Mesendoderm (in vitro differentiated cells): ENCODE results near the gene TBL3.

Experiments
- DNase-seq: peaks from one replicate; pipeline ENCODE4 v3.0.0; 2013
- H2AK5ac ChIP-seq: 2 replicates; pipeline ENCODE4 v1.6.1; 2013; ENCODE audit warnings: low read length, inconsistent platforms
- H2BK120ac ChIP-seq: 2 replicates; pipeline ENCODE4 v1.6.1; 2013; ENCODE audit warnings: low read depth, mild to moderate bottlenecking, low read length, moderate library complexity, mixed read lengths
- H2BK15ac ChIP-seq: replicated peaks from 2 replicates; pipeline ENCODE4 v1.6.1; 2013; ENCODE audit warnings: low read depth, mild to moderate bottlenecking, moderate library complexity
- H2BK5ac ChIP-seq: 2 replicates; pipeline ENCODE4 v1.6.1; 2013; ENCODE audit warnings: low read length, inconsistent platforms
- H3K18ac ChIP-seq: 2 replicates; pipeline ENCODE4 v1.6.1; 2013; ENCODE audit warnings: mild to moderate bottlenecking, low read length, mixed read lengths
- H3K23ac ChIP-seq: one replicate; pipeline ENCODE4 v1.6.1; 2013; ENCODE audit warnings: low read length
- H3K27ac ChIP-seq: 2 replicates; pipeline ENCODE4 v1.5.1; 2013; ENCODE audit warnings: low read depth, mild to moderate bottlenecking, inconsistent platforms, low read length, moderate library complexity
- H3K27me3 ChIP-seq: 2 replicates; pipeline ENCODE4 v1.6.1; 2013; ENCODE audit warnings: low read length, control low read depth, mild to moderate bottlenecking, inconsistent platforms; ENCODE audit not compliant: insufficient read depth, poor library complexity
- H3K36me3 ChIP-seq: 2 replicates; pipeline ENCODE4 v1.6.1; 2013; ENCODE audit warnings: low read length, inconsistent platforms; ENCODE audit not compliant: control insufficient read depth, insufficient read depth
- H3K4ac ChIP-seq: one replicate; pipeline ENCODE4 v1.6.1; 2013; ENCODE audit warnings: low read depth, mild to moderate bottlenecking, low read length, moderate library complexity
- H3K4me1 ChIP-seq: 2 replicates; pipeline ENCODE4 v1.6.1; 2013; ENCODE audit warnings: low read depth, low read length, inconsistent platforms; ENCODE audit not compliant: control insufficient read depth
- H3K4me2 ChIP-seq: 2 replicates; pipeline ENCODE4 v1.6.1; 2013; ENCODE audit warnings: low read length
- H3K4me3 ChIP-seq: 2 replicates; pipeline ENCODE4 v1.5.1; 2013; ENCODE audit warnings: mild to moderate bottlenecking, low read length
- H3K56ac ChIP-seq: one replicate; pipeline ENCODE4 v1.6.1; 2013; ENCODE audit warnings: low read length
- H3K79me1 ChIP-seq: 2 replicates; pipeline ENCODE4 v1.6.1; 2013; ENCODE audit warnings: low read length, inconsistent platforms
- H3K79me2 ChIP-seq: 2 replicates; pipeline ENCODE4 v1.6.1; 2013; ENCODE audit warnings: mild to moderate bottlenecking, low read length; ENCODE audit not compliant: control insufficient read depth, insufficient read depth
- H3K9ac ChIP-seq: 2 replicates; pipeline ENCODE4 v1.6.1; 2013; ENCODE audit warnings: low read length, inconsistent platforms
- H4K5ac ChIP-seq: one replicate; pipeline ENCODE4 v1.6.1; 2013; ENCODE audit warnings: low read length
- H4K8ac ChIP-seq: one replicate; pipeline ENCODE4 v1.6.1; 2013; ENCODE audit warnings: low read depth, mild to moderate bottlenecking, control low read depth, low read length, moderate library complexity
- WGBS: extraction: QIAGEN DNeasy Blood & Tissue Kit; methylation state at CpG from one replicate; pipeline ENCODE4 v1.1.7; 2013; ENCODE audit warnings: low lambda C conversion rate, missing lambda C conversion rate; ENCODE audit not compliant: insufficient coverage; ENCODE audit errors: extremely low coverage; 5-methylcytosine and 5-hydroxymethylcytosine counted together

TBL3 gene

DNA sequence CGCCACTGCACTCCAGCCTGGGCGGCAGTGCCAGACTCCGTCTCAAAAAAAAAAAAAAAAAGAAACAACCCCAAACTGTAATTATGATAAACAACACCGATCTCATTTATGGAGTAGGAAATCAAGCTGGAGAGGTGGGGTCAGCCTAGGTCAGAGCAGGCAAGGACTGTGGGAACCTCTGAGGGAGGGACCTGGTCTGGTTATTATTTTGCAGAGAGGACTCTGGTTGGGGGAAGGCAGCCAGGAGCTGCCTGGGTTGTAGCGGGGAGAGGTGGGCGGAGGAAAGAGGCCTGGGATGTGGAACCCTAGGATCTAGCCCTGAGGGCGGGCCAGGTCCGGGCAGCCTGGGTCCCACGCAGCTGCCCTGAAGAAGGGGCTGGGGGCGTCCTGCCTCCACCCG lies 42.7 kb upstream of the TBL3 start:
- H3K36me3 ChIP-seq, result no peaks in the 10 kb centered on the region
- H3K4me3 ChIP-seq, result no peak overlapping the region
- no peaks in the 10 kb centered on the region for H3K79me2 ChIP-seq
- no peak overlapping the region for H2BK5ac ChIP-seq
- peak overlapping the region; percentile 91 for H3K56ac ChIP-seq
- H3K4ac ChIP-seq, result peak overlapping the region; percentile 60
- no peaks in the 10 kb centered on the region for H3K79me1 ChIP-seq
- no peak overlapping the region for H2AK5ac ChIP-seq
- no CpG with 5 or more reads among the region's 11 CpGs for WGBS
- no peak overlapping the region for H4K5ac ChIP-seq
- H2BK15ac ChIP-seq, result no peak overlapping the region
- no peak overlapping the region for H4K8ac ChIP-seq
- H2BK120ac ChIP-seq, result no peak overlapping the region
- H3K23ac ChIP-seq, result no peak overlapping the region
- H3K4me2 ChIP-seq, result peak overlapping the region; percentile 1
- no peaks in the 10 kb centered on the region for H3K27me3 ChIP-seq
- peak overlapping the region; percentile 45 for H3K9ac ChIP-seq
- H3K4me1 ChIP-seq, result no peaks in the 10 kb centered on the region
- no peak for DNase-seq
- H3K18ac ChIP-seq, result peak overlapping the region; percentile 89
- H3K27ac ChIP-seq, result no peak overlapping the region

- H3K4me2 ChIP-seq, result peak overlapping the region; percentile 57
- peak overlapping the region; percentile 60 for H3K4ac ChIP-seq
- no peak overlapping the region for H2BK15ac ChIP-seq
- H4K5ac ChIP-seq, result no peak overlapping the region
- H3K23ac ChIP-seq, result no peak overlapping the region
- no peaks in the 10 kb centered on the region for H3K79me1 ChIP-seq
- H2BK120ac ChIP-seq, result no peak overlapping the region
- H3K56ac ChIP-seq, result peak overlapping the region; percentile 91
- H3K79me2 ChIP-seq, result no peaks in the 10 kb centered on the region
- no CpG with 5 or more reads among the region's 70 CpGs for WGBS
- H3K36me3 ChIP-seq, result no peaks in the 10 kb centered on the region
- H3K27me3 ChIP-seq, result no peaks in the 10 kb centered on the region
- no peak overlapping the region for H3K4me3 ChIP-seq
- H2BK5ac ChIP-seq, result no peak overlapping the region
- peak overlapping the region; percentile 66 for H3K9ac ChIP-seq
- no peak overlapping the region for H2AK5ac ChIP-seq
- peak overlapping the region; percentile 89 for H3K18ac ChIP-seq
- H3K4me1 ChIP-seq, result no peaks in the 10 kb centered on the region
- DNase-seq, result peak; percentile 82
- no peak overlapping the region for H3K27ac ChIP-seq
- no peak overlapping the region for H4K8ac ChIP-seq
Measured at GRCh38 chr16:1929578-1930337, 42.1 kb upstream of the TBL3 start.

GRCh38 chr16:1930338-1930720 lies 41.5 kb upstream of the TBL3 start:
- Histone ChIP-seq H3K4me1 (no peaks in the 10 kb centered on the region), H3K4me2 (no peak overlapping the region), H3K79me2 (no peaks in the 10 kb centered on the region), H3K4me3 (no peak overlapping the region), H4K8ac (no peak overlapping the region), H3K36me3 (no peaks in the 10 kb centered on the region), H3K9ac (no peak overlapping the region), H2BK5ac (no peak overlapping the region), H2BK15ac (no peak overlapping the region), H3K23ac (no peak overlapping the region), H2AK5ac (no peak overlapping the region), H3K56ac (no peak overlapping the region), H3K27ac (no peak overlapping the region), H4K5ac (no peak overlapping the region), H3K18ac (no peak overlapping the region), H3K4ac (no peak overlapping the region), H3K27me3 (no peaks in the 10 kb centered on the region), H3K79me1 (no peaks in the 10 kb centered on the region), H2BK120ac (no peak overlapping the region)
- no peak for DNase-seq
- WGBS, result no CpG with 5 or more reads among the region's 10 CpGs

GRCh38 chr16:1932050-1933028 lies 39.5 kb upstream of the TBL3 start:
- Histone ChIP-seq H3K27me3 (no peaks in the 10 kb centered on the region), H2AK5ac (no peak overlapping the region), H3K79me1 (no peaks in the 10 kb centered on the region), H3K27ac (no peak overlapping the region), H3K36me3 (no peaks in the 10 kb centered on the region), H3K18ac (no peak overlapping the region), H2BK5ac (no peak overlapping the region), H3K9ac (no peak overlapping the region), H4K8ac (no peak overlapping the region), H3K4me2 (no peak overlapping the region), H3K4me3 (no peak overlapping the region), H3K4ac (no peak overlapping the region), H2BK15ac (no peak overlapping the region), H3K79me2 (no peaks in the 10 kb centered on the region), H3K56ac (no peak overlapping the region), H3K23ac (no peak overlapping the region), H4K5ac (no peak overlapping the region), H3K4me1 (no peaks in the 10 kb centered on the region), H2BK120ac (no peak overlapping the region)
- WGBS, result no CpG with 5 or more reads among the region's 19 CpGs
- DNase-seq, result peak; percentile 80

DNA sequence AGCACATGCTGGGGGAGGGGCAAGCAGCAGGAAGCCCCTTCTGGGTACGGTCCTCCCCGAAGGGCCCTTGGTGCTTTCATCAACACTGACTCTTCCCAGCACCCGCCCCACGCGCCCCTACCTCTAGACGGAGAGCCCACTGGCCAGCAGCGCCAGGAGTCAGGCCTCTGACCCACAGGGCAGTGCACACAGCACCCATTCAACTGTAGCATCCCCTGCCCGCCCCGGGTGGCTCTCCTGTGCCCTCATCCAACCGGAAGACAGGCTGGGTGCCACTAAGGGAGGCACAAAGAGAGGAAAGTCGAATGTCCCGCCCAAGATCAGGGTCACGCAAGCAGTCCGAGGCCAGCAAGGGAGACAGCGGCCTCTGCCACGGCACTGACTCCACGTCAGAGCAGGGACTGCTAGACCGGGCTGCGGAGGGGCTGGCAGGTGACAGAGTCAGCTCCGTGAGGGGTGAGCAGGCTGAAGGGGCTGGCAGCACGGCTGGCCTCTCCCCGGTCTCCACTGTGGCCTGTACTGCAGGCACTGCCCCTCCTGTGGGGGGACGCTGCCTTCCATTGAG lies 38.7 kb upstream of the TBL3 start:
- Histone ChIP-seq H3K4me3 (no peak overlapping the region), H2BK5ac (no peak overlapping the region), H2BK120ac (no peak overlapping the region), H3K27me3 (no peaks in the 10 kb centered on the region), H3K23ac (no peak overlapping the region), H3K79me2 (no peaks in the 10 kb centered on the region), H3K9ac (no peak overlapping the region), H3K18ac (no peak overlapping the region), H2AK5ac (no peak overlapping the region), H4K8ac (no peak overlapping the region), H3K36me3 (no peaks in the 10 kb centered on the region), H4K5ac (no peak overlapping the region), H2BK15ac (no peak overlapping the region), H3K79me1 (no peaks in the 10 kb centered on the region), H3K4me1 (no peaks in the 10 kb centered on the region), H3K27ac (no peak overlapping the region), H3K56ac (no peak overlapping the region), H3K4ac (no peak overlapping the region), H3K4me2 (no peak overlapping the region)
- WGBS, result no CpG with 5 or more reads among the region's 23 CpGs
- no peak for DNase-seq
